CD8-positive, alpha-beta memory T cell (primary cell): ENCODE results near the gene ARMH1. TPM values are rescaled to one million over a fixed set of nuclear protein-coding genes. Genes with fewer than 3 reads are reported as not detected.

ENCODE experiments used
- CTCF ChIA-PET: fragments of 350-600 bp; sonication (Branson Sonifier 250); formaldehyde crosslinking; loops from one replicate; lab custom pipeline; 2021; ENCODE audit warnings: antibody characterized with exemption; lab: Charles Lee
- POLR2A ChIA-PET: fragments of 350-600 bp; sonication (Branson Sonifier 250); formaldehyde crosslinking; loops from one replicate; lab custom pipeline; 2021; ENCODE audit warnings: antibody characterized with exemption; lab: Charles Lee
- DNase-seq, 5 donors: peaks; one replicate each; pipeline versions ENCODE4 v3.0.0 to v3.0.0-alpha.2; 2020 to 2022; ENCODE audit warnings: mixed read lengths in 1 of 5
- H3K27ac ChIP-seq: one replicate; pipeline ENCODE4 v1.7.0; 2013; ENCODE audit warnings: low read depth, mild to moderate bottlenecking, low read length, moderate library complexity
- H3K27me3 ChIP-seq: 2 replicates; pipeline ENCODE4 v1.7.0; 2013; ENCODE audit warnings: low read length, mild to moderate bottlenecking; ENCODE audit not compliant: insufficient read depth, poor library complexity, severe bottlenecking
- H3K36me3 ChIP-seq: 2 replicates; pipeline ENCODE4 v1.7.0; 2013; ENCODE audit warnings: mild to moderate bottlenecking, low read length, moderate library complexity; ENCODE audit not compliant: insufficient read depth
- H3K4me1 ChIP-seq: 2 replicates; pipeline ENCODE4 v1.7.0; 2013; ENCODE audit warnings: mild to moderate bottlenecking, low read length, moderate library complexity; ENCODE audit not compliant: insufficient read depth
- H3K4me3 ChIP-seq: 2 replicates; pipeline ENCODE4 v1.7.0; 2013; ENCODE audit warnings: mild to moderate bottlenecking, low read length
- H3K9me3 ChIP-seq: 2 replicates; pipeline ENCODE4 v1.7.0; 2013; ENCODE audit warnings: mild to moderate bottlenecking, low read length
- H3K27ac Mint-ChIP-seq, 8 donors: one replicate each; pipeline ENCODE4 v1.8.0; 2020 to 2021; ENCODE audit warnings: mixed read lengths in 8 of 8, mild to moderate bottlenecking in 6 of 8, inconsistent platforms in 3 of 8, moderate library complexity in 3 of 8
- H3K27me3 Mint-ChIP-seq, 2 donors: one replicate each; pipeline ENCODE4 v1.8.0; 2020 to 2021; ENCODE audit warnings: mixed read lengths in 2 of 2, mild to moderate bottlenecking in 1 of 2, moderate library complexity in 1 of 2
- H3K36me3 Mint-ChIP-seq, 3 donors: one replicate each; pipeline ENCODE4 v1.8.0; 2020 to 2021; ENCODE audit warnings: mixed read lengths in 3 of 3, inconsistent platforms in 1 of 3, mild to moderate bottlenecking in 1 of 3
- H3K4me1 Mint-ChIP-seq, 3 donors: one replicate each; pipeline ENCODE4 v1.8.0; 2020 to 2021; ENCODE audit warnings: mixed read lengths in 3 of 3, inconsistent platforms in 1 of 3, mild to moderate bottlenecking in 1 of 3
- H3K4me3 Mint-ChIP-seq, 7 donors: one replicate each; pipeline ENCODE4 v1.8.0; 2020 to 2021; ENCODE audit warnings: mixed read lengths in 7 of 7, mild to moderate bottlenecking in 6 of 7, moderate library complexity in 4 of 7, inconsistent platforms in 2 of 7
- H3K9me3 Mint-ChIP-seq, 5 donors: one replicate each; pipeline ENCODE4 v1.8.0; 2020 to 2022; ENCODE audit warnings: mixed read lengths in 5 of 5, mild to moderate bottlenecking in 3 of 5, moderate library complexity in 2 of 5, inconsistent platforms in 1 of 5
- polyA plus RNA-seq: library from polyadenylated mRNA; unstranded; fragments of 300-500 nt; fragmentation: Illumina TruSeq; gene quantifications from one replicate; pipeline ENCODE4 v1.2.3, GENCODE V29; 2021
- total RNA-seq, 2 experiments: library from RNA; stranded (reverse); gene quantifications; one replicate each; pipeline ENCODE4 v1.2.3, GENCODE V29; 2021

Gene ARMH1
- total RNA-seq: 10 to 100 TPM; 33.3 to 38.0 TPM
- polyA plus RNA-seq: 21.1 TPM

DNA sequence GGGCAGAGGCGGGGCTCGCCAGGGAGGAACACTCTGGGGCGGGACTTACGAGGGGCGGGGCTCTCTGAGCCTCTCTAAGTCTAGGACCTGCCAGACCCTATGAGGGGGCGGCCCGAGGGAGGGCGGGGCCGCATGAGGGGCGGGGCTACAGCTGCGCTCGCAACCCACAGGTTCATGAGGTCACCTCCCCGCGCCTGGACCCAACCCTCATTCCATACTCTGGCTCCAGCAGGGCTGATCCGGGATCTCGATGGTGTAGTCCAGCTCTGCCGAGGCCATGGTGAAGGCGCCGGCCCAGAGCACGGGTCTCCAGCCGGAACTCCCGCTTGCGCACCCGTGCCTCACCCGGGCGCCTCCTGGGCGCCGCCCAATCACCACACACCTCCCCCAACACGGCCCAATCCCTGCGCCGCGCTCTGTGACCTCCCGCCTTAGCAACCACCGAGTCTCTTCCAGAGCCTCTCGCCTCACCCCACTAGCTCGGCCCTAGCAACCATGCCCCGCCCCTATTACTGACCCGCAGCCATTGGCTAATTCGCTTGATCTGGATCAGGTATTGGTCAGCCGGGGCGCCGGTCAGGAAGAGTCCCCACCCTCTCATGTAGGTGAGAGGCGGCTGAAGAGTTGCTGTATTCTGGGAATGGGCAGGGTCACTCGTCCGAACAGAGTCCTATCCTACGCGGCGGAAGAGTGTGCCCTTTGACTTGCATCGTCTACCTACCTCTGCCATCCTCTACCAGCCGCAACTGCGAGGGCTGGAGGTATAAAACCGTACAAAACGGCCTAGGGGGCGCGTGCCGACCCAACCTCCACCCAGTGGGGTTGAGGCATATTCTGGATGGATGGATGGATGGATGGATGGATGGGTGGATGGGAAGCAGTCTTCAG lies at the start of gene ARMH1, which contains the start of gene TMEM53:
TSS of gene ARMH1 (plus strand) at position 602 of the 888 bp plus-strand sequence. CDS start 14,984 bp downstream, outside the sequence.
TSS of gene TMEM53 (minus strand) at position 369 of the 888 bp plus-strand sequence. CDS start at position 279, 90 bp downstream.
- peak within 1 kb of the TSS; percentile 83 to 96 (median 90) for H3K4me3 Mint-ChIP-seq
- Histone ChIP-seq H3K27me3 (no peaks in the 10 kb centered on the region), H3K4me1 (peaks cover 13% of the 10 kb centered on the region), H3K27ac (peak within 1 kb of the TSS; percentile 93), H3K4me3 (peak within 1 kb of the TSS; percentile 90), H3K9me3 (no peaks in the 10 kb centered on the region), H3K36me3 (no peaks in the 10 kb centered on the region)
- H3K27ac Mint-ChIP-seq: peak within 1 kb of the TSS; percentile 82 to 98 (median 92)
- peak; percentile 95 to 97 (median 96) for DNase-seq
- H3K9me3 Mint-ChIP-seq: no peaks in the 10 kb centered on the region
- ChIA-PET CTCF (interaction anchor here (1.0 to 4.9 kb wide), 7 partner anchors 11 to 819 kb away, joined by 3 to 33 read pairs (median 5); no protein-coding TSS in a partner anchor), POLR2A (interaction anchor here (0.6 to 2.5 kb wide), 7 partner anchors 10 to 1024 kb away, joined by 3 to 19 read pairs (median 5); partner anchors contain the start of genes KDM4A and NASP)
- H3K27me3 Mint-ChIP-seq: no peaks in the 10 kb centered on the region
- peaks cover 17 to 26% (median 25%) of the 10 kb centered on the region in 3 donors for H3K4me1 Mint-ChIP-seq
- peaks cover 0 to 4% (median 0%) of the 10 kb centered on the region in 3 donors for H3K36me3 Mint-ChIP-seq

- Histone ChIP-seq H3K9me3 (no peaks in the 10 kb centered on the region), H3K36me3 (no peaks in the 10 kb centered on the region), H3K27ac (no peak overlapping the region), H3K4me3 (no peak overlapping the region), H3K4me1 (no peaks in the 10 kb centered on the region), H3K27me3 (no peaks in the 10 kb centered on the region)
- no peaks in the 10 kb centered on the region for H3K36me3 Mint-ChIP-seq
- no peak for DNase-seq
- H3K27me3 Mint-ChIP-seq: no peaks in the 10 kb centered on the region
- ChIA-PET POLR2A (no interaction called here), CTCF (no interaction called here)
- H3K9me3 Mint-ChIP-seq: no peaks in the 10 kb centered on the region
- peaks cover 0 to under 1% (median 0%) of the 10 kb centered on the region in 3 donors for H3K4me1 Mint-ChIP-seq
- H3K4me3 Mint-ChIP-seq: no peak overlapping the region
- H3K27ac Mint-ChIP-seq: no peak overlapping the region
These were observed 49.2 kb upstream of the ARMH1 start for GRCh38 chr1:44625348-44625747.

- no peak overlapping the region for H3K27ac Mint-ChIP-seq
- ChIA-PET CTCF (interaction anchor here (0.8 to 1.5 kb wide), 2 partner anchors 23 to 26 kb away, joined by 3 to 4 read pairs; no protein-coding TSS in a partner anchor), POLR2A (no interaction called here)
- Histone ChIP-seq H3K9me3 (no peaks in the 10 kb centered on the region), H3K4me1 (peaks cover 25% of the 10 kb centered on the region), H3K27ac (no peak overlapping the region), H3K27me3 (no peaks in the 10 kb centered on the region), H3K4me3 (no peak overlapping the region), H3K36me3 (peaks cover 13% of the 10 kb centered on the region)
- H3K4me3 Mint-ChIP-seq: peak overlapping the region in 1 of 7 donors; percentile 28
- H3K9me3 Mint-ChIP-seq: no peaks in the 10 kb centered on the region
- H3K27me3 Mint-ChIP-seq: no peaks in the 10 kb centered on the region
- no peak for DNase-seq
- H3K36me3 Mint-ChIP-seq: peaks cover 0 to 22% (median under 1%) of the 10 kb centered on the region in 3 donors
- H3K4me1 Mint-ChIP-seq: peaks cover 26 to 28% (median 28%) of the 10 kb centered on the region in 3 donors
These were observed 45.4 kb upstream of the ARMH1 start for GRCh38 chr1:44628962-44629756.

- no peaks in the 10 kb centered on the region for H3K27me3 Mint-ChIP-seq
- H3K27ac Mint-ChIP-seq: peak overlapping the region in 6 of 8 donors; percentile 96 to 99 (median 97)
- CTCF ChIA-PET: interaction anchor here (4.8 kb wide), 1 partner anchor 22 kb away, joined by 43 read pairs; no protein-coding TSS in a partner anchor
- peaks cover 28% of the 10 kb centered on the region for H3K4me1 ChIP-seq
- peaks cover 23% of the 10 kb centered on the region for H3K36me3 ChIP-seq
- peak overlapping the region; percentile 25 to 96 (median 92) for H3K4me3 Mint-ChIP-seq
- no peaks in the 10 kb centered on the region for H3K9me3 ChIP-seq
- no peaks in the 10 kb centered on the region for H3K27me3 ChIP-seq
- no peak overlapping the region for H3K27ac ChIP-seq
- peaks cover 0 to 32% (median 2%) of the 10 kb centered on the region in 3 donors for H3K36me3 Mint-ChIP-seq
- H3K4me3 ChIP-seq: no peak overlapping the region
- peaks cover 35 to 38% (median 38%) of the 10 kb centered on the region in 3 donors for H3K4me1 Mint-ChIP-seq
- DNase-seq: no peak
- no peaks in the 10 kb centered on the region for H3K9me3 Mint-ChIP-seq
- POLR2A ChIA-PET: interaction anchor here (1.2 kb wide), 1 partner anchor 418 kb away, joined by 3 read pairs; no protein-coding TSS in a partner anchor
These were observed 44.4 kb upstream of the ARMH1 start for GRCh38 chr1:44630116-44630515.

- Histone ChIP-seq H3K27me3 (no peaks in the 10 kb centered on the region), H3K36me3 (peaks cover 34% of the 10 kb centered on the region), H3K4me3 (peak overlapping the region; percentile 79), H3K4me1 (peaks cover 28% of the 10 kb centered on the region), H3K27ac (peak overlapping the region; percentile 83), H3K9me3 (no peaks in the 10 kb centered on the region)
- peaks cover 0 to 43% (median 2%) of the 10 kb centered on the region in 3 donors for H3K36me3 Mint-ChIP-seq
- peaks cover 42 to 49% (median 48%) of the 10 kb centered on the region in 3 donors for H3K4me1 Mint-ChIP-seq
- H3K4me3 Mint-ChIP-seq: peak overlapping the region; percentile 69 to 98 (median 93)
- ChIA-PET POLR2A (interaction anchor here (0.6 to 1.4 kb wide), 10 partner anchors 21 to 860 kb away, joined by 3 to 19 read pairs (median 3); partner anchors contain the start of genes ARMH1, RNU5D-1, TESK2 and TMEM53), CTCF (interaction anchor here (1.3 to 4.8 kb wide), 3 partner anchors 20 to 415 kb away, joined by 4 to 43 read pairs (median 4); no protein-coding TSS in a partner anchor)
- no peak for DNase-seq
- H3K27me3 Mint-ChIP-seq: no peaks in the 10 kb centered on the region
- no peaks in the 10 kb centered on the region for H3K9me3 Mint-ChIP-seq
- H3K27ac Mint-ChIP-seq: peak overlapping the region; percentile 96 to 100 (median 97)
These were observed 43.2 kb upstream of the ARMH1 start for GRCh38 chr1:44631333-44631646.

DNA sequence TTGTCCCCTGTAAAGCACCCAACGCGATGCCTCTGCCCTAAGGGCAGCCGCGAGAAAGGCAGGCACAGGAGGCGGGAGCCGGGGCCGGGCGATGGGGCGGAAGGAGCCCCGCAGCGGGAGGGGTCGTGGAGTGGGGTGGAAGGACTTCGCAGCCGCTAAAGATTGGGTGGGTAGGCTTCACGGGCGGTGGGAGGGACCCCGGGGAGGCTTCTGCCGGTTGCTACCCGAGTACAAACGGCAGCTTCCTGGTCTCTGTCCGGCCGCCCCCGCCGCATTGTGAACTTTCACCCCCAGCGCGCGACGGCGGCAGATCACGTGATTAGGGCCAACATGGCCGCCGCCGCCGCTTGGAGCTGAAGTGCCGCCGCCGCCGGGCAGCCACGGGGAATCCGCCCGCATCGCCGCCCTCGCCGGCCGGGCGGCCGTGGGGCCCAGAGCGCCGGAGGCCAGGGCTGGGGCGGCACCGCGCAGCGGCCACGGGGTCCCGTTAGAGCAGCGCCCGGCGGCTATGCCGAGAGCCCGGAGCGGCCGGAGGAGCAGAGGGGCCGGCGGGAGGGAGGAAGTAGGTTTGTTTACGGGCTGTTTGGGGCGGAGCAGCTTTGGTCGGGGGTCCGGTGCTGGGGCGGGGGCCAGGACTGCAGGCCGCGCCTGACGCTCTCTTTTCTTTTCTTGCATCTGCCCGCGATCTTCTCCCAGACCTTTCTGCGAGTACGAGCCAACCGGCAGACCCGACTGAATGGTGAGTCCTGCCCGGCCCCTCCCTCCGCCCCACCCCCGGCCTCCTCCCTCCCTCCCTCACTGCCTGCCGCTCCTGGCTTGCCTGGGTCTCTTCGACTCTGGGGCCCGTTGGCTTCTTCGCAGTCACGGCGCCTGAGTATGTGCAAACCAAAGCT lies 42.6 kb upstream of the ARMH1 start:
- H3K36me3 ChIP-seq: peaks cover 40% of the 10 kb centered on the region
- POLR2A ChIA-PET: interaction anchor here (0.6 to 2.0 kb wide), 11 partner anchors 21 to 859 kb away, joined by 3 to 19 read pairs (median 3); partner anchors contain the start of genes ARMH1, RNU5D-1, TESK2 and TMEM53
- CTCF ChIA-PET: interaction anchor here (1.3 to 4.8 kb wide), 3 partner anchors 20 to 415 kb away, joined by 4 to 43 read pairs (median 4); no protein-coding TSS in a partner anchor

More for the DNA sequence above, 42.6 kb upstream of the ARMH1 start:
- peak overlapping the region; percentile 79 for H3K4me3 ChIP-seq
- Mint-ChIP-seq H3K4me3 (peak overlapping the region; percentile 91 to 98 (median 93)), H3K27me3 (no peaks in the 10 kb centered on the region), H3K4me1 (peaks cover 42 to 52% (median 49%) of the 10 kb centered on the region in 3 donors), H3K27ac (peak overlapping the region; percentile 96 to 100 (median 98)), H3K36me3 (peaks cover 0 to 49% (median 3%) of the 10 kb centered on the region in 3 donors), H3K9me3 (no peaks in the 10 kb centered on the region)
- H3K9me3 ChIP-seq: no peaks in the 10 kb centered on the region
- H3K27me3 ChIP-seq: no peaks in the 10 kb centered on the region
- peak; percentile 84 to 92 (median 85) for DNase-seq
- peaks cover 28% of the 10 kb centered on the region for H3K4me1 ChIP-seq
- H3K27ac ChIP-seq: peak overlapping the region; percentile 83
